Thymus (tissue), 14 donors: ENCODE measurements around the gene NEMP2. TPM values are rescaled to one million over a fixed set of nuclear protein-coding genes. Genes with fewer than 3 reads are reported as not detected.
A peak's percentile ranks its signal among the peaks of the same experiment; 100 is the strongest.

Source experiments
- DNase-seq, 9 donors: peaks; one replicate each; pipeline ENCODE4 v3.0.0-alpha.2; 2013; ENCODE audit warnings: low spot score in 9 of 9, low read depth in 6 of 9, missing footprints in 1 of 9
- H3K27ac ChIP-seq, 2 donors: one replicate each; pipeline ENCODE4 v1.5.1; 2013; ENCODE audit warnings: control low read depth in 1 of 2, low read depth in 1 of 2, low read length in 1 of 2, mild to moderate bottlenecking in 1 of 2, moderate library complexity in 1 of 2
- H3K27me3 ChIP-seq, 2 donors: one replicate each; pipeline ENCODE4 v1.5.1; 2013; ENCODE audit warnings: low read length in 1 of 2; ENCODE audit not compliant: control insufficient read depth in 2 of 2, insufficient read depth in 1 of 2
- H3K36me3 ChIP-seq, 2 donors: one replicate each; pipeline ENCODE4 v1.5.1; 2013; ENCODE audit warnings: low read length in 1 of 2, mild to moderate bottlenecking in 1 of 2, moderate library complexity in 1 of 2; ENCODE audit not compliant: control insufficient read depth in 2 of 2, insufficient read depth in 2 of 2
- H3K4me1 ChIP-seq, 2 donors: one replicate each; pipeline ENCODE4 v1.5.1; 2013; ENCODE audit warnings: low read length in 2 of 2; ENCODE audit not compliant: control insufficient read depth in 2 of 2, insufficient read depth in 2 of 2
- H3K4me3 ChIP-seq, 2 donors: one replicate each; pipeline ENCODE4 v1.5.1; 2013; ENCODE audit warnings: low read length in 2 of 2, control low read depth in 1 of 2, mild to moderate bottlenecking in 1 of 2
- H3K9me3 ChIP-seq, 2 donors: one replicate each; pipeline ENCODE4 v1.5.1; 2013; ENCODE audit warnings: low read length in 1 of 2, mild to moderate bottlenecking in 1 of 2; ENCODE audit not compliant: control insufficient read depth in 2 of 2, insufficient read depth in 1 of 2
- WGBS: extraction: QIAGEN DNeasy Blood & Tissue Kit; methylation state at CpG from one replicate; pipeline ENCODE4 v1.1.7; 2013; 5-methylcytosine and 5-hydroxymethylcytosine counted together
- long read RNA-seq, 10 donors: transcript quantifications; one replicate each; lab custom pipeline, GENCODE V29; 2026
- polyA plus RNA-seq: library from polyadenylated mRNA; stranded (reverse); fragments of 200-250 nt; gene quantifications from one replicate; pipeline ENCODE4 v1.2.3, GENCODE V29; 2013
- total RNA-seq: library from RNA; stranded (reverse); fragments of 120-200 nt; gene quantifications from one replicate; pipeline ENCODE4 v1.2.4, GENCODE V29; 2013
- donor health status: healthy.

NEMP2 gene
- total RNA-seq (10.2 TPM), polyA plus RNA-seq (1.9 TPM)
- long read RNA-seq, donor 1, full-length matches to known transcripts: 1 of 1 reads
- long read RNA-seq, donor 1, partial matches to known transcripts: 0 of 1 reads
- long read RNA-seq, donor 1, other reads (novel, unspliced or antisense): 0 of 1 reads
- long read RNA-seq, donor 2, full-length matches to known transcripts: 4 of 4 reads
- long read RNA-seq, donor 2, partial matches to known transcripts: 0 of 4 reads
- long read RNA-seq, donor 2, other reads (novel, unspliced or antisense): 0 of 4 reads
- long read RNA-seq, donor 3, full-length matches to known transcripts: 6 of 12 reads
- long read RNA-seq, donor 3, partial matches to known transcripts: 0 of 12 reads
- long read RNA-seq, donor 3, other reads (novel, unspliced or antisense): 6 of 12 reads
- long read RNA-seq, donor 4, full-length matches to known transcripts: 1 of 1 reads
- long read RNA-seq, donor 4, partial matches to known transcripts: 0 of 1 reads
- long read RNA-seq, donor 4, other reads (novel, unspliced or antisense): 0 of 1 reads
- long read RNA-seq, donor 5, full-length matches to known transcripts: 5 of 5 reads
- long read RNA-seq, donor 5, partial matches to known transcripts: 0 of 5 reads
- long read RNA-seq, donor 5, other reads (novel, unspliced or antisense): 0 of 5 reads
- long read RNA-seq, donor 6, full-length matches to known transcripts: 1 of 7 reads
- long read RNA-seq, donor 6, partial matches to known transcripts: 6 of 7 reads
- long read RNA-seq, donor 6, other reads (novel, unspliced or antisense): 0 of 7 reads
- long read RNA-seq, donor 7, full-length matches to known transcripts: 2 of 2 reads
- long read RNA-seq, donor 7, partial matches to known transcripts: 0 of 2 reads
- long read RNA-seq, donor 7, other reads (novel, unspliced or antisense): 0 of 2 reads
- long read RNA-seq, donor 8: 0 reads
- long read RNA-seq, donor 9, full-length matches to known transcripts: 1 of 1 reads
- long read RNA-seq, donor 9, partial matches to known transcripts: 0 of 1 reads
- long read RNA-seq, donor 9, other reads (novel, unspliced or antisense): 0 of 1 reads
- long read RNA-seq, donor 10, full-length matches to known transcripts: 1 of 1 reads
- long read RNA-seq, donor 10, partial matches to known transcripts: 0 of 1 reads
- long read RNA-seq, donor 10, other reads (novel, unspliced or antisense): 0 of 1 reads

GRCh38 chr2:190534310-190535120 lies at the start of gene NEMP2:
TSS of gene NEMP2 (minus strand) at chr2:190534722. CDS start at chr2:190534655, 67 bp downstream.
- Histone ChIP-seq H3K9me3 (peaks cover 0 to 3% of the 10 kb centered on the region in 2 donors), H3K4me3 (peak within 1 kb of the TSS; percentile 73 to 90), H3K36me3 (peaks cover 0 to 3% of the 10 kb centered on the region in 2 donors), H3K4me1 (peaks cover 16 to 41% of the 10 kb centered on the region in 2 donors), H3K27me3 (no peaks in the 10 kb centered on the region), H3K27ac (peak within 1 kb of the TSS; percentile 95 to 97)
- under 1% methylated on average over 92 of the region's 92 CpGs for WGBS
- peak in 7 of 9 donors; percentile 58 to 91 (median 76) for DNase-seq

GRCh38 chr2:190583507-190584337 lies 49.2 kb upstream of the NEMP2 start:
- Histone ChIP-seq H3K4me1 (peaks cover 0 to 2% of the 10 kb centered on the region in 2 donors), H3K36me3 (no peaks in the 10 kb centered on the region), H3K27me3 (no peaks in the 10 kb centered on the region), H3K9me3 (no peaks in the 10 kb centered on the region), H3K27ac (no peak overlapping the region), H3K4me3 (no peak overlapping the region)
- 98% methylated on average over 4 of the region's 4 CpGs for WGBS
- no peak for DNase-seq

GRCh38 chr2:190582736-190583506 lies 48.4 kb upstream of the NEMP2 start:
- DNase-seq: no peak
- no peak overlapping the region for H3K27ac ChIP-seq
- no peaks in the 10 kb centered on the region for H3K9me3 ChIP-seq
- WGBS: 95% methylated on average over 6 of the region's 6 CpGs
- no peaks in the 10 kb centered on the region for H3K27me3 ChIP-seq
- no peak overlapping the region for H3K4me3 ChIP-seq
- H3K36me3 ChIP-seq: no peaks in the 10 kb centered on the region
- peaks cover 3 to 4% of the 10 kb centered on the region in 2 donors for H3K4me1 ChIP-seq

GRCh38 chr2:190582019-190582418 lies 47.5 kb upstream of the NEMP2 start:
- H3K4me1 ChIP-seq: peaks cover 3 to 4% of the 10 kb centered on the region in 2 donors
- 99% methylated on average over 3 of the region's 3 CpGs for WGBS
- no peak for DNase-seq

DNA sequence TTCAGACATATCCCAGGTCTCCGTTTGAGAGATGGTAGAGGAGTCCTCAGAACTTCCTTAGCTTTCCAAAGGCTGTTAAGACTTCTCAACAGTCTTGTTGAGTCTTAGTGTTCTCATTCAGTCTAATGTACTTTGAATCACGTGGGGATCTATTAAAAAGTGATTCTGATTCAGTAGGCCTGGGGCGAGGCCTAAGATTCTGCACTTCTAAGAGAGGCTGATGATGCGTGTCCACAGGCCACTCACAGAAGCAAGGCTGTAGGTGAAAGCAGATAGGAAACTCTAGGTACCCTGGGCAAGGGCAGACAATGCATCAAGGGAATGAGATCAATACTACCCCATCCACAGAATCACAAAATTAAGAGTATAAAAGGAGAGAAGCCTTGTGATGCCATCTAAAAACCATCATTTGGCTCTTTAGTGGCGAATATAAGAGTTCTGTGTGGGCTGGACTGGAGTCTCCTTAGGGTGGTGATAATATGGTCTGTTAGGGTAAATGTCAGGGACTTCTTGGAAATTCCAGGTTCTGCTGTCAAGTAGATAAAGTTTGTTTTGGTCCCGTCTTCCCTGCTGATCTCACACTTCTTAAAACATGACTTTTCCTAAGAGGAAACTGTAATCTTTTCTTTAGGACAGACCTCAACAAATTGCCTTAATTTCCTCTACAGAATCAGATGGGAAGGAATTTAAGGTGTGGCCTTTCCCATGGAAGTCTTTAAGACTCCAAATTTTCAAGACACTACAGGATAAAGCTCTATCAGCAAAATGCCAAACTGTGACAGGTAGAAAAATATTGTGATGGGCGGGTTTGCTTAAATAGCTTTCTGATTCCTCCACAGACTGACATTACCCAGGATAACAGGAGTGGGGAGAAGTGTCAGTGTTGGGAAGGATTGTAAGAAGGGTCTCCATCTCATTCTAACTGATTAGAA lies 45.7 kb upstream of the NEMP2 start:
- 97% methylated on average over 7 of the region's 7 CpGs for WGBS
- no peaks in the 10 kb centered on the region for H3K36me3 ChIP-seq
- no peak overlapping the region for H3K27ac ChIP-seq
- DNase-seq: no peak
- H3K4me3 ChIP-seq: no peak overlapping the region
- H3K4me1 ChIP-seq: peaks cover 3 to 4% of the 10 kb centered on the region in 2 donors
- H3K9me3 ChIP-seq: no peaks in the 10 kb centered on the region
- no peaks in the 10 kb centered on the region for H3K27me3 ChIP-seq

More at GRCh38 chr2:190582019-190582418, 47.5 kb upstream of the NEMP2 start:
- Histone ChIP-seq H3K27me3 (no peaks in the 10 kb centered on the region), H3K27ac (no peak overlapping the region), H3K9me3 (no peaks in the 10 kb centered on the region), H3K36me3 (no peaks in the 10 kb centered on the region), H3K4me3 (no peak overlapping the region)

- DNase-seq: no peak
- WGBS: 93% methylated on average over 2 of the region's 2 CpGs
Measured at GRCh38 chr2:190579058-190579410, 44.5 kb upstream of the NEMP2 start.

More at GRCh38 chr2:190579058-190579410, 44.5 kb upstream of the NEMP2 start:
- no peaks in the 10 kb centered on the region for H3K27me3 ChIP-seq
- no peaks in the 10 kb centered on the region for H3K9me3 ChIP-seq
- no peak overlapping the region for H3K4me3 ChIP-seq
- peaks cover 3 to 4% of the 10 kb centered on the region in 2 donors for H3K4me1 ChIP-seq
- H3K36me3 ChIP-seq: no peaks in the 10 kb centered on the region
- H3K27ac ChIP-seq: no peak overlapping the region
